HG03469 (cell line): ENCODE measurements around the gene ATR.

ENCODE experiments used
- ATAC-seq: cut with Tn5 transposase; IDR thresholded peaks from one replicate; pipeline ENCODE4 v1.9.1; 2021; ENCODE audit warnings: mild to moderate bottlenecking, moderate library complexity, moderate number of reproducible peaks; ENCODE audit not compliant: unreplicated experiment

Gene ATR

GRCh38 chr3:142534543-142534942 is 44.0 kb downstream of the ATR start:
- no peak for ATAC-seq

GRCh38 chr3:142530296-142530695 is 48.2 kb downstream of the ATR start:
- ATAC-seq: no peak

- ATAC-seq: no peak
These were observed 54.5 kb downstream of the ATR start for GRCh38 chr3:142523921-142524566.

DNA sequence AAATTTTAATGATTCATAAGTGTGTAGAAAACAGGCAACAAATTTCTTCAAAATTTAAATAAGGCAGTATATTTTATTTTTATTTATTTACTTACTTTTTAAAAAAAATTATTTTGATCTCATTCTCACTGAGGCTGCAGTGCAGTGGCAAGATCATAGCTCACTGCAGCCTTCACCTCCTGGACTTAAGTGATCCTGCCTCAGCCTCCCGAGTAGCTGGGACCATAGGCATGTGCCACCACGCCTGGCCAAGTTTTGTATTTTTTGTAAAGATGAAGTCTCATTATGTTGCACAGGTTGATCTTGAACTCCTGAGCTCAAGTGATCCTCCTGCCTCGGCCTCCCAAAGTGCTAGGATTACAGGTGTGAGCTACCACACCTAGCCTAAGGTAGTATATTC is 69.5 kb downstream of the ATR start:
- ATAC-seq: no peak

- ATAC-seq: no peak
These were observed 71.3 kb downstream of the ATR start for GRCh38 chr3:142507241-142507640.

- no peak for ATAC-seq
These were observed 76.1 kb downstream of the ATR start for GRCh38 chr3:142502187-142502985.

- ATAC-seq: no peak
These were observed 77.3 kb downstream of the ATR start for GRCh38 chr3:142501004-142501926.

DNA sequence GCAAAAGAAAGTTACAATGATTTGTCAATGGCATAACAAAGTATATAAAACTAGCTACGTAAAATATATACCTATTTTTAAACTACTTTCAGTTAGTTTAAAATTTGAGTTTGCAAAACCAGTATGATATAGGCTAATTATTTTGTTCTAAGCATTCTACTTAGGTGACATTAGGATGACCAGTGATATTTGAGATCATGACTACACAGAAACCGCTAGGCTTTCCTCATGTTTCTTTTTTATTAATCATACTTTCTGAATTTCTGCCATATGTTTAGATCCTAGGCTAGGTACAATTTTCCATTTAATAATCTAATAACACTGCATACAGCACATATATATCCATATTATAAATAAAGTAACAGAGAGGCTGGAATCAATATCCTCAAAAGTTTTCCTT is 78.3 kb downstream of the ATR start:
- ATAC-seq: no peak

DNA sequence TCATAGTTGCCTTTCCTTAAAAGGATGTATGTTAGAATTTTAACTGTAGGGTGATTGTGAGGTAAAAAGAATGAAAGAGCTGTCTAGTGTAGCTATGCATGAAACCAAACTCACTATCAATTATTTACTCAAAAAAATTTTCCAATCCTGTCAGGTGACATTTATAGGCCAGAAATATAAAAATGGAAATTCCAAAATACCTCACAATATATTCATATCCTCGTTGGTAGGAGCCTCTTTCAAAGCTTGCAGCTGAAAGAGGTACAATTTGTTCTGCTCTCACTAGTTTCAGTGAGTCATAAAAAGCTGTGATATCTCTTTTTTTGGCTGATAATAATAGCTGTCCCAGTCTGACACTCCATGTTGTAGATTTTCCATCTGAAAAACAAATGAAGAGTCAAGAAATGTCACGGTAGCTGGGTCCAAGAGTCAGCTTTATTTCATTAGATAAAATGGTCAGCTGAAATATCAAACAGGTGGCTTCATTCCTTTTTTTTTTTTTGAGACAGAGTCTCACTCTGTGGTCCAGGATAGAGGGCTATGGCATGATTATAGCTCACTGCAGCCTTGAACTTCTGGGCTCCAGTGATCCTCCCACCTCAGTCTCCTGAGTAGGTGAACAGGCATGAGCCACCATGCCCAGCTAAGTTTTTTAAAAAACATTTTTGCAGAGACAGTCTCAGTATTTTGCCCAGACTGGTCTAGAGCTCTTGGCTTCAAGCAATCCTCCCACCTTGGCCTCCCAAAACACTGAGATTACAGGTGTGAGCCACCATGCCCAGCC is 79.9 kb downstream of the ATR start:
- no peak for ATAC-seq

GRCh38 chr3:142497729-142498128 is 80.8 kb downstream of the ATR start:
- no peak for ATAC-seq

DNA sequence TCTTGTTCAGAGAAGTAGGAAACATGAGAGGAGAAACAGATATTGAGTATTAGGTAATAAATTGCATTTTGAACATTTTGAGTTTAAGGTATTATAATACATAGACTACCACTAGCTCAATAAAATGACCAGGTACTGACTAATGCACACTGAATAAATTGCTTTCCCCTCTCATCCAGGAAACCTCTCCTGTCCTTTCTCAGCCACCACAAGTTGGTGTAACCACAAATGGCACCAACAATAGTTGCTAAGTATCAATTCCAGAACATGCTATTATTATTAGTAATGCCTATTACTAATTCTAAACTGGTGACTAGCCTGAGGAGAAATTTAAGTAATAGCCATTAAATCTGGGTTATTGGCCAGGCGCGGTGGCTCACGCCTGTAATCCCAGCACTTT is 83.4 kb downstream of the ATR start:
- ATAC-seq: no peak

DNA sequence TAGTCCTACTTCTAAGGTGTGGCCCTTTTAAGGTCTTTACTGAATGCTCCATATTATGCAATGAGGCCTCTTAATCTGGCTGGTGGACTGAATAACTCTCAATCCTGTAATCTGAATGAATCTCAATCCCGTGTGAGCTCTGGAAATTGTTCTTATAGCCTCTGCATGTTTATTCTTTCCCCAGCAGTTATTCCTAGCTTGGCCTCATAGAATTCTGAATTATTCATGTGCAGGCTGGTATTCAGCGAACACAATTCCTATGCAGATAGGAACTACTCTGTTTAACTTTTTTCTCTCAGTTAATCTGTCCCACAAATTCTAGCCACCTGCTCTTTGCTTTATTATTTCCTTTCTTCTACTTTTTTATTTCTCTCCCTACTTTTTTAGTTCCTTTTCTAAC is 86.3 kb downstream of the ATR start:
- ATAC-seq: no peak

DNA sequence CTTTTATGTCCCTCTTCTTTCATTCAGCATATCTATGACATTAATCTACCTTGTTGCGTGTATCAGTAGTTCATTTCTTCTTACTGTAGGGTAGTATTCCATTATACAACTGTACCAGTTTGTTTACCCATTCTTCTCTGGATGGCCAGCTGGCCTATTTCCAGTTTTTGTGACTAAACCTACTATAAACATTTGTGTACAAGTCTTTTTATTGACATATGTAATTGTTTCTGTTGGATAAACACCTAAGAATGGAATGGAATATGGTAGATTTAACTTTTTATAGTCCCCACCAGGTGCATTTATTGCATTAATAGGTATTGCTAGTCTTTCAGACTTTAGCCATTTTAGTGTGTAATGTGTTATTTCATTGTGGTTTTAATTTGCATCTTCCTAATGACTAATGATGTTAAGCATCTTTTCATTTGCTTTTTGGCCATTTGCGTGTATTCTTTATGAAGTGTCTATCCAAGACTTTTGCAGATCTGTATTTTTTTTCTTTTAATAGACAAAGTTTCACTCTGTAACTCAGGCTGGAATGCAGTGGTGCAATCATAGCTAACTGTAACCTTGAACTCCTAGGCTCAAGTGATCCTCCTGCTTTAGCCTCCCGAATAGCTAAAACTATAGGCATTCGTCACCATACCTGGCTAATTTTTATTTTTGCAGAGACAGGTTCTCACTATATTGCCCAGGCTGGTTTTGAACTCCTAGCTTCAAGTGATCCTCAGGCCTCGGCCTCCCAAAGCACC is 88.8 kb downstream of the ATR start:
- ATAC-seq: no peak

DNA sequence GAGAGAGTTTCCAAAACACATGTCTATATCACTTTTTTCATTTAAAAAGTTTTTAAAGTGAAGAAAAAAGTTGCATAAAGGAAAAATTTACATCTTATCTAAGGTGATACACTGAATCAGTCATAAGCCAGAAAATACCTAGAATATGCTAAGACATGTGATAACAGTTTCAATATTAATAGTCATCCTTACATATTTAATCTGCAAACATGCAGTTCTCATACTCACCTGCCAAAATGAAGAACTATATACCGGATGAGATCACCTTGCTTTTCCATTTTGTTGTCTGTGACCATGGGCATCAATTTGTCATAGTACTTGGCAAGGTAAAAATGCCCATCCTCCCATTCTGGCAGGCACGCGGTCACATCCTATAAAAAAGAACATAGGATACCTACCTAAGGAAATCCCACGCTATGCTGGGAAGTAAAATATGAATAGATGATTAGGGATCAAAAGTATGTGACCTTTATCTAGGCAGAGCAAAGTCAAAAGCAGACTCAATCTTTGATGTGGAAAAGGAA is 93.6 kb downstream of the ATR start:
- no peak for ATAC-seq

DNA sequence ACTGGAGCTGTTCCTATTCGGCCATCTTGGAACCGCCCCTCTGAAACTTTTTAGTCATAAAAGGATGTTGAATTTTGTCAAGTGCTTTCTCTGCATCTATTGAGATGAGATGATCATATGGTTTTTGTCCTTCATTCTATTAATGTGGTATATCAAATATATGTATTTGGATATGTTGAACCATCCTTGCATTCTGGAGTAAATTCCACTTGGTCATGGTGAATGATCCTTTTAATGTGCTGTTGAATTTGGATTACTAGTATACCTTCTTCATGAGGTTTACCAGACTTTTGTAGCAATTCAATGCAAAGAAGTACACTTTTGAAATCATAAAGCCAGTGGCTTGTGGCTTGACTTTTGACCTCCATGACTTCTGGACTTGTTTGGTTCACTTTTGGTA is 97.3 kb downstream of the ATR start:
- ATAC-seq: no peak

DNA sequence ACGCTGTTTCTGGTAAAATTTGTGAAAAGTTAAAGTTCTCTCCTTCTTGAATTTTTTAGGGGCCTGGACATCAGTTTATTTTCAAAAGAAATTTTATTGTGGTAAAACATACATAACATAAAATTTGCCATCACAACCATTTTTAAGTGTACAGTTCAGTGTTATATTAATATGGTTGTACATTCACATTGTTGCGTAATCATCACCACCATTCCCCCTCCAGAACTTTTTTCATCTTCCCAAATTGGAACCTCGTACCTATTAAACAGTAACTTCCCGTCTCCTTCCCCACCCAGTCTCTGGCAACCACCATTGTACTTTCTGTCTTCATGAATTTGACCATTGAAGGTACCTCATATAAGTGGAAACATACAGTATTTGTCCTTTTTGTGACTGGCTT is 107.7 kb downstream of the ATR start:
- ATAC-seq: no peak

DNA sequence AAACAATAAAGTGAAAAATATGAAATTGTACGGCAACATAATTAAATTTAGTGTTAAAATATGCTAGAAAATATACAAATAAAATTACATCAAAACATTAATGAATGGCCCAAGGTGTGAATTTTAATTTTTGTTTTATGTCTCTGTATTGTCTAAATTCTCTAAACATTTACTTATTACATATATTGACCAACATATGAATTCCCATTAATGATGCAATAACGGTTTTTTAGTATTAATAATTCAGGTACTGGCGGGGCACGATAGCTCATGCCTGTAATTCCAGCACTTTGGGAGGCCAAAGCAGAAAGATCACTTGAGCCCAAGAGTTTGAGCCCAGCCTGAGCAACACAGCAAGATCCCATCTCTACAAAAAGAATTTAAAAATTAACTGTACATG is 110.1 kb downstream of the ATR start:
- ATAC-seq: no peak

DNA sequence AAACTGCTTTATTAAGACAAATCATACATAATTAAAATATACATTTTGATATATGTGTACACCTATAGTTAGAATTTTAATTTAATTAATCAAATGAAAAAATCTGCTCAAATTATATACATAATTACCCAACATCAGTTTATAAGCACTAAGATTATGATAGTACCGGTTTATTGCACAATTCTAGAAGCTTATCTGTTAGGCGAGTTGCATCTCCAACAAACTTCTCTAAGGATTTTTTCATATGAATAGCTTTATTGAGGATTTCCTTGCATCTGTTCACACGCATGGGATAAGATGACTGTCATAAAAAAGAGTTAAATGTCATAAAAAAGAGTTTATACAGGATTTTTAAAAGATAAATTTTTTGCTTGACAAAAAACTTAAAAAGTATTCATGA is 110.8 kb downstream of the ATR start:
- no peak for ATAC-seq

DNA sequence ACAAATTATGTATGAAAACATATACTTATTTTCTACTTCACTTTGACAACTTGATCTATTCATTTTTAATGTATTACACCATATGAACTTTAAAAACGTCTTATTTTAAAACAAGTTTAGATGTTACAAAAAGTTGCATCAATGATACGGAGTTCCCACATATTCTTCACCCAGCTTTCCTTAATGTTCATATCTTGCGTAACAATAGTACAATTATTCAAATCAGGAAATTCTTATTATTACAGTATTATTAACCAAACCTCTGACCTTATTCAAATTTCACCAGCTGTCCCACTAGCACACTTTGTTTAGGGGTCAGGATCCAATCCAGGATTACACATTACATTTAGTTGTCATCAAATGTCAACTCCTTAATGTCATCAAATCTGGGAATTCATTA is 117.8 kb downstream of the ATR start:
- ATAC-seq: no peak

GRCh38 chr3:142459929-142460328 is 118.6 kb downstream of the ATR start:
- no peak for ATAC-seq
